ENCODE measurements around the gene NR3C1.
A peak's percentile ranks its signal among the peaks of the same experiment; 100 is the strongest.

NR3C1 gene

DNA sequence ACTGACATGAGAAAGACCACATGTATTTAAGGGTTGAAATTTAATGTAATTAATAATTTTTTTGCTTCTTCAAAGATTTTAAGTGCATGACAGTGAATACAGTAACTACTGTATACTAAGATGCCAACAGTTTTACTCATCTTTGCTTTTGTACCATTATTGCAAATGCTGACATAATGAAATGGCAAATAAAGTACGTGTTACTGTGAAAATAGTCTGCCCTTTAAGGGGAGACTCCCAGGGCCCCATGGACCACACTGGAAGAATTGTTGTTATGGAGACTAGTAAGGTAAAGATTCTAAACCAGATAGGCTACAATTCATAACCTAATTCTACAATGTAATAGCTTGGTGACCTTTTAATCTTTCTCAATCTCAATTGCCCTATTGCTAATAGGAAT, 84.7 kb downstream of the NR3C1 start:
- Histone ChIP-seq H3K4me1 (peaks cover 8% of the 10 kb centered on the region), H3K4me2 (ENCODE audit: low read length) (no peak overlapping the region), H3K79me2 (peaks cover 14% of the 10 kb centered on the region), H3K9me3 (ENCODE audit: control insufficient read depth, low read length) (no peaks in the 10 kb centered on the region), H3K27ac (no peak overlapping the region), H3K4me3 (ENCODE audit: low read depth, low read length) (no peak overlapping the region), H3K27me3 (ENCODE audit: control insufficient read depth, insufficient read depth, low read length) (no peaks in the 10 kb centered on the region), H2AFZ (no peak overlapping the region), H3K9ac (no peak overlapping the region), H3K36me3 (ENCODE audit: control insufficient read depth, insufficient read depth, low read length) (no peaks in the 10 kb centered on the region)
- TF ChIP-seq CTCF (IDR thresholded peaks at IDR 0.05) = no peak

- Histone ChIP-seq H2AFZ (no peak overlapping the region), H3K79me2 (peaks cover 13% of the 10 kb centered on the region), H3K27me3 (ENCODE audit: control insufficient read depth, insufficient read depth, low read length) (no peaks in the 10 kb centered on the region), H3K27ac (no peak overlapping the region), H3K4me1 (peaks cover 8% of the 10 kb centered on the region), H3K4me3 (ENCODE audit: low read depth, low read length) (no peak overlapping the region), H3K4me2 (ENCODE audit: low read length) (no peak overlapping the region), H3K36me3 (ENCODE audit: control insufficient read depth, insufficient read depth, low read length) (no peaks in the 10 kb centered on the region), H3K9me3 (ENCODE audit: control insufficient read depth, low read length) (no peaks in the 10 kb centered on the region), H3K9ac (no peak overlapping the region)
- no peak for TF ChIP-seq CTCF (IDR thresholded peaks at IDR 0.05)
Observed at GRCh38 chr5:143318270-143318669, 85.2 kb downstream of the NR3C1 start.

DNA sequence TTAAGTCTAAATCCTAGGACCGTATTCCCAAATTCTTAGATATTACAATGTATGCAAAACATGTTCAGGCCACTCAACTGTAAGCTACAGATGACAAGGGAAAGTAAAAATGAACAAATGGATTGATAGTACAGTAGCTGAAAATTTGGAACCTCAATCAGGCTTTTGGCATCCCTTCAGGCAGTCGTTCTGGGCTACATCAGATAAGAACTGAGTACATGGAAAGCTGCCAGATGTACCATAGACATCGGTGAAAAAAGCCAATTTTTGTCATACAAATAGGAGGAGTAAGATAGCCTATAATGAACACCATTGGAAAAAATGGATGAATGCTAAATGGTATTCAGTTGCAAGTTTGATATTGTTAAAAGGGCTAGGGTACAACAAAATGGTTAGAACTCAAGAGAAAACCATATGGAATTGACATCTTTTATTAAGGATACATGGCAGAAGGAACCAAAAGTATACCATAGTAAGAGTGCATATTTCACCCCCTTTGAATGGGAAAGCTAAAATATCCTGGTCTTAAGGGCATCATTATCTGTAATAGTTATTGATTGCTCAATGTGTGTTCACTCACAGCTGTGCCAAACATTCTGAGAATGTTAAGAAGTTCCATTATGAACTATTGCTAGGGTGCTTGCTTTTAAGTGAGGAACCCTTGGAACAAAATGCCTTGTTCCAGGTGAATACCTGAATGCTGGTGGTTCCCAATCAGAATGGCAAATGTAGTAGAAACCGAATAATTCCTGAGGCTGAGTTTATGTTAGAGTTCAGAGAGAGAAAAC, 86.4 kb downstream of the NR3C1 start:
- no peaks in the 10 kb centered on the region for H3K36me3 ChIP-seq (ENCODE audit: control insufficient read depth, insufficient read depth, low read length)
- H3K4me3 ChIP-seq (ENCODE audit: low read depth, low read length) = no peak overlapping the region
- no peaks in the 10 kb centered on the region for H3K9me3 ChIP-seq (ENCODE audit: control insufficient read depth, low read length)
- no peak overlapping the region for H3K9ac ChIP-seq
- H3K27ac ChIP-seq = no peak overlapping the region
- TF ChIP-seq CTCF (IDR thresholded peaks at IDR 0.05) = no peak
- no peaks in the 10 kb centered on the region for H3K27me3 ChIP-seq (ENCODE audit: control insufficient read depth, insufficient read depth, low read length)
- peaks cover 14% of the 10 kb centered on the region for H3K79me2 ChIP-seq
- H3K4me2 ChIP-seq (ENCODE audit: low read length) = peak overlapping the region; percentile 2
- H3K4me1 ChIP-seq = peaks cover 8% of the 10 kb centered on the region
- H2AFZ ChIP-seq = no peak overlapping the region

GRCh38 chr5:143316337-143316736, 87.1 kb downstream of the NR3C1 start:
- Histone ChIP-seq H3K79me2 (peaks cover 17% of the 10 kb centered on the region), H3K4me3 (ENCODE audit: low read depth, low read length) (no peak overlapping the region), H3K4me1 (peaks cover 8% of the 10 kb centered on the region), H3K27ac (no peak overlapping the region), H3K9me3 (ENCODE audit: control insufficient read depth, low read length) (no peaks in the 10 kb centered on the region), H3K4me2 (ENCODE audit: low read length) (peak overlapping the region; percentile 2), H3K36me3 (ENCODE audit: control insufficient read depth, insufficient read depth, low read length) (no peaks in the 10 kb centered on the region), H2AFZ (no peak overlapping the region), H3K9ac (no peak overlapping the region), H3K27me3 (ENCODE audit: control insufficient read depth, insufficient read depth, low read length) (no peaks in the 10 kb centered on the region)
- no peak for TF ChIP-seq CTCF (IDR thresholded peaks at IDR 0.05)

GRCh38 chr5:143315929-143316328, 87.6 kb downstream of the NR3C1 start:
- no peak overlapping the region for H3K27ac ChIP-seq
- peaks cover 17% of the 10 kb centered on the region for H3K79me2 ChIP-seq
- no peaks in the 10 kb centered on the region for H3K27me3 ChIP-seq (ENCODE audit: control insufficient read depth, insufficient read depth, low read length)
- no peak overlapping the region for H2AFZ ChIP-seq
- peaks cover 8% of the 10 kb centered on the region for H3K4me1 ChIP-seq
- no peaks in the 10 kb centered on the region for H3K36me3 ChIP-seq (ENCODE audit: control insufficient read depth, insufficient read depth, low read length)
- H3K9ac ChIP-seq = no peak overlapping the region
- no peak overlapping the region for H3K4me3 ChIP-seq (ENCODE audit: low read depth, low read length)
- no peak for TF ChIP-seq CTCF (IDR thresholded peaks at IDR 0.05)
- no peak overlapping the region for H3K4me2 ChIP-seq (ENCODE audit: low read length)
- no peaks in the 10 kb centered on the region for H3K9me3 ChIP-seq (ENCODE audit: control insufficient read depth, low read length)

All from parathyroid adenoma (tissue), 2 donors.